Right lobe of liver (tissue), 6 donors: ENCODE results near the gene LRMDA. TPM values are rescaled to one million over a fixed set of nuclear protein-coding genes. Genes with fewer than 3 reads are reported as not detected.

ENCODE experiments used
- ATAC-seq, 4 donors: fragments of 200-7000 bp; cut with Tn5 transposase; one replicate each; pipeline ENCODE4 v1.9.1; 2020; ENCODE audit warnings: mild to moderate bottlenecking in 4 of 4, moderate library complexity in 4 of 4
- DNase-seq, 3 donors: peaks; one replicate each; pipeline ENCODE4 v3.0.0-alpha.2; 2020
- H3K27ac ChIP-seq, 3 donors: fragments of 200-600 bp; one replicate each; pipeline ENCODE4 v1.8.0; 2022
- H3K27me3 ChIP-seq, 2 donors: fragments of 200-600 bp; one replicate each; pipeline ENCODE4 v1.8.0; 2022
- H3K36me3 ChIP-seq, 4 donors: fragments of 200-600 bp; sonication (generic) in 1 of 4; one replicate each; pipeline versions ENCODE4 v1.5.1 to v1.8.0; 2017 to 2022; ENCODE audit warnings: control low read depth in 1 of 4
- H3K4me1 ChIP-seq, 4 donors: fragments of 200-600 bp; sonication (generic) in 1 of 4; one replicate each; pipeline versions ENCODE4 v1.5.1 to v1.8.0; 2017 to 2022; ENCODE audit warnings: control low read depth in 1 of 4
- H3K4me3 ChIP-seq, 3 donors: fragments of 200-600 bp; one replicate each; pipeline ENCODE4 v1.8.0; 2022
- H3K9me3 ChIP-seq, 4 donors: fragments of 200-600 bp; sonication (generic) in 1 of 4; one replicate each; pipeline versions ENCODE4 v1.5.1 to v1.8.0; 2017 to 2022; ENCODE audit warnings: control low read depth in 1 of 4
- CTCF ChIP-seq, 4 donors: fragments of 200-600 bp in 3 of 4; fragments of 450-650 bp in 1 of 4; IDR thresholded peaks; one replicate each; pipeline versions ENCODE4 v1.5.1 to v1.8.0; 2016 to 2022; ENCODE audit warnings: antibody characterized with exemption in 4 of 4, mild to moderate bottlenecking in 2 of 4
- POLR2A ChIP-seq: fragments of 450-650 bp; IDR thresholded peaks from one replicate; pipeline ENCODE4 v1.6.1; 2017; ENCODE audit warnings: antibody characterized with exemption, mild to moderate bottlenecking
- WGBS: methylation state at CpG from one replicate; pipeline ENCODE4 v1.1.6; 2018; ENCODE audit warnings: low coverage, low lambda C conversion rate; ENCODE audit not compliant: insufficient coverage; ENCODE audit errors: missing lambda C conversion rate; 5-methylcytosine and 5-hydroxymethylcytosine counted together
- intact Hi-C, 2 donors: fragments of 100-400 bp; cut with DNase I; formaldehyde crosslinking; loops; one replicate each; pipeline versions ENCODE4 v1.11.2 to v1.14.1; 2022
- total RNA-seq, 6 experiments: library from RNA; depleted of rRNA in 2 of 6; stranded (reverse); fragments of >200 nt in 2 of 6; fragmentation: NEBNext Ultra II Directional in 3 of 6; extraction: Animal tissue kit (Norgen Biotek cat#: 25700) in 3 of 6; gene quantifications; one replicate each; pipeline versions ENCODE4 v1.1.0 to v1.2.4, GENCODE V29; 2016 to 2023
- donor health status: DM: no; HTN: yes; CAD: no.
- donor health status: DM: no; HTN: no; CAD: no.
- donor health status: DM: no; HTN: no; CAD: no.
- donor health status: DM: no; HTN: yes; CAD: no.
- donor health status: DM: no; HTN: yes; CAD: no.

LRMDA gene
- total RNA-seq, 6 experiments from 2014 or later, result 9.9 to 19.9 (median 16.3) TPM

GRCh38 chr10:75417522-75417927, 13.9 kb upstream of the LRMDA start:
- H3K27ac ChIP-seq, result no peak overlapping the region
- no peak overlapping the region for H3K4me3 ChIP-seq
- TF ChIP-seq POLR2A (no peak), CTCF (IDR thresholded peaks at IDR 0.05) (no peak)
- 51% methylated on average over 3 of the region's 5 CpGs for WGBS
- intact Hi-C loops, result no loop called here
- no peaks in the 10 kb centered on the region for H3K36me3 ChIP-seq
- DNase-seq (no peak), ATAC-seq (no peak)
- H3K4me1 ChIP-seq, result no peaks in the 10 kb centered on the region
- no peaks in the 10 kb centered on the region for H3K27me3 ChIP-seq
- H3K9me3 ChIP-seq, result no peaks in the 10 kb centered on the region

- DNase-seq, result no peak
These were observed 13.1 kb upstream of the LRMDA start for GRCh38 chr10:75418293-75418692.

GRCh38 chr10:75418712-75419111, 12.7 kb upstream of the LRMDA start:
- intact Hi-C loops, result no loop called here
- ATAC-seq (no peak), DNase-seq (no peak)
- no peak overlapping the region for H3K4me3 ChIP-seq
- H3K36me3 ChIP-seq, result no peaks in the 10 kb centered on the region
- no peaks in the 10 kb centered on the region for H3K27me3 ChIP-seq
- no peak overlapping the region for H3K27ac ChIP-seq
- 78% methylated on average over 7 of the region's 8 CpGs for WGBS
- TF ChIP-seq POLR2A (no peak), CTCF (IDR thresholded peaks at IDR 0.05) (no peak)
- no peaks in the 10 kb centered on the region for H3K4me1 ChIP-seq
- no peaks in the 10 kb centered on the region for H3K9me3 ChIP-seq

More at GRCh38 chr10:75418293-75418692, 13.1 kb upstream of the LRMDA start:
- Histone ChIP-seq H3K4me3 (no peak overlapping the region), H3K4me1 (no peaks in the 10 kb centered on the region), H3K9me3 (no peaks in the 10 kb centered on the region), H3K36me3 (no peaks in the 10 kb centered on the region), H3K27ac (no peak overlapping the region), H3K27me3 (no peaks in the 10 kb centered on the region)
- TF ChIP-seq POLR2A (no peak), CTCF (IDR thresholded peaks at IDR 0.05) (no peak)
- intact Hi-C loops, result no loop called here
- no peak for ATAC-seq
- WGBS, result 43% methylated on average over 1 of the region's 4 CpGs

- TF ChIP-seq CTCF (IDR thresholded peaks at IDR 0.05) (no peak), POLR2A (no peak)
- ATAC-seq, result no peak
- WGBS, result 95% methylated on average over 4 of the region's 6 CpGs
- no peak for DNase-seq
- no peaks in the 10 kb centered on the region for H3K4me1 ChIP-seq
- H3K27me3 ChIP-seq, result no peaks in the 10 kb centered on the region
- no peaks in the 10 kb centered on the region for H3K9me3 ChIP-seq
- no peaks in the 10 kb centered on the region for H3K36me3 ChIP-seq
- no peak overlapping the region for H3K4me3 ChIP-seq
- intact Hi-C loops, result no loop called here
- no peak overlapping the region for H3K27ac ChIP-seq
These were observed 8.5 kb upstream of the LRMDA start for GRCh38 chr10:75422913-75423312.

GRCh38 chr10:75424571-75424970, 6.9 kb upstream of the LRMDA start:
- Histone ChIP-seq H3K9me3 (no peaks in the 10 kb centered on the region), H3K27me3 (no peaks in the 10 kb centered on the region), H3K36me3 (no peaks in the 10 kb centered on the region), H3K4me3 (no peak overlapping the region), H3K27ac (no peak overlapping the region), H3K4me1 (no peaks in the 10 kb centered on the region)
- TF ChIP-seq CTCF (IDR thresholded peaks at IDR 0.05), result no peak
- no peak for TF ChIP-seq POLR2A
- DNase-seq, result no peak
- intact Hi-C loops, result no loop called here
- 80% methylated on average over 2 of the region's 2 CpGs for WGBS
- no peak for ATAC-seq
